Measurements from ENCODE around the gene PAK6.
A peak's percentile ranks its signal among the peaks of the same experiment; 100 is the strongest.

Gene PAK6

DNA sequence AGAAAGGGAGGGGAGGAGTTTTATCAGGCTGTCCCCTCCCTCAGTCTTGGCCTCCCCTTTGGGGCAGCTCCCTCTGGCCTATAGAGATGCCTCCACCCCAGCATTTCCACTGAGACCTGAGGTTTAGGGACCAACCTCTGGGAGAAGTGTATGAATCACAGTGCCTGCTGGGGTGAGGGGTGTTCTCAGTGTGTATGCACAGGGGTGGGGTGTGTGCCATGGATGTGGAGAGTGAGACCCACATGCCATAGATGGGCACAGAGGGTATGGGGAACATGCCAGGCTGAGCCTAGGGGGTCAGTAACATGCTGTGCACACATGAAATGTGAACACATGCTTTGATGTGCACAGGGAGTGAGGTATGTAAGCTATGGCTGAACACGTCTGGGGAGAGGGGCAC is 56.4 kb downstream of the PAK6 start:
- no peak overlapping the region for H4K8ac ChIP-seq (ENCODE audit: low read length)

GRCh38 chr15:40295877-40296560 is 57.2 kb downstream of the PAK6 start:
- Histone ChIP-seq H3K9me3 (ENCODE audit: control insufficient read depth, low read length) (peaks cover 11% of the 10 kb centered on the region), H3K79me1 (replicated peaks; ENCODE audit: low read length, poor library complexity, severe bottlenecking) (no peaks in the 10 kb centered on the region), H2BK120ac (ENCODE audit: low read depth, low read length) (no peak overlapping the region), H3K4ac (ENCODE audit: low read depth in 1 of 2, low read length in 2 of 2) (no peak overlapping the region), H2BK5ac (ENCODE audit: low read depth, low read length, poor library complexity, severe bottlenecking) (no peak overlapping the region), H3K9ac (ENCODE audit: low read length) (no peak overlapping the region), H3K18ac (ENCODE audit: low read depth in 1 of 2, low read length in 2 of 2) (no peak overlapping the region), H2BK15ac (ENCODE audit: low read depth, poor library complexity, severe bottlenecking) (no peak overlapping the region), H3K36me3 (ENCODE audit: control insufficient read depth in 1 of 2, insufficient read depth in 2 of 2, low read depth in 1 of 2, low read length in 2 of 2) (no peaks in the 10 kb centered on the region), H3K23ac (ENCODE audit: low read length in 2 of 2) (no peak overlapping the region), H2AFZ (ENCODE audit: low read depth, low read length) (no peak overlapping the region), H2AK5ac (ENCODE audit: low read length, severe bottlenecking) (no peak overlapping the region), H3K27me3 (ENCODE audit: control insufficient read depth in 1 of 2, insufficient read depth in 1 of 2, low read length in 2 of 2) (peaks cover 59 to 84% of the 10 kb centered on the region in 2 experiments), H4K8ac (ENCODE audit: low read length) (no peak overlapping the region), H4K91ac (ENCODE audit: low read length) (no peak overlapping the region), H2BK12ac (ENCODE audit: low read length in 2 of 2) (no peak overlapping the region), H3K4me3 (ENCODE audit: insufficient read depth in 1 of 2, low read depth in 1 of 2, low read length in 2 of 2) (no peak overlapping the region), H3K4me2 (ENCODE audit: low read length, poor library complexity, severe bottlenecking) (no peak overlapping the region), H3K27ac (ENCODE audit: low read length, poor library complexity, severe bottlenecking) (no peak overlapping the region), H3K4me1 (ENCODE audit: control insufficient read depth, insufficient read depth, low read depth, low read length) (peaks cover 9% of the 10 kb centered on the region), H3K14ac (ENCODE audit: low read length in 2 of 2) (no peak overlapping the region)
- DNase-seq = no peak
- WGBS = 72% methylated on average over 12 of the region's 12 CpGs

More for the DNA sequence above, 56.4 kb downstream of the PAK6 start:
- Histone ChIP-seq H2BK12ac (ENCODE audit: low read length in 2 of 2) (no peak overlapping the region), H2BK5ac (ENCODE audit: low read depth, low read length, poor library complexity, severe bottlenecking) (no peak overlapping the region), H3K79me1 (replicated peaks; ENCODE audit: low read length, poor library complexity, severe bottlenecking) (no peaks in the 10 kb centered on the region), H2AK5ac (ENCODE audit: low read length, severe bottlenecking) (no peak overlapping the region), H2BK15ac (ENCODE audit: low read depth, poor library complexity, severe bottlenecking) (no peak overlapping the region), H3K27me3 (ENCODE audit: control insufficient read depth in 1 of 2, insufficient read depth in 1 of 2, low read length in 2 of 2) (peaks cover 63 to 81% of the 10 kb centered on the region in 2 experiments), H2BK120ac (ENCODE audit: low read depth, low read length) (no peak overlapping the region), H3K14ac (ENCODE audit: low read length in 2 of 2) (no peak overlapping the region), H3K9me3 (ENCODE audit: control insufficient read depth, low read length) (peaks cover 6% of the 10 kb centered on the region), H3K23ac (ENCODE audit: low read length in 2 of 2) (no peak overlapping the region), H2AFZ (ENCODE audit: low read depth, low read length) (no peak overlapping the region), H4K91ac (ENCODE audit: low read length) (no peak overlapping the region), H3K4ac (ENCODE audit: low read depth in 1 of 2, low read length in 2 of 2) (no peak overlapping the region), H3K27ac (ENCODE audit: low read length, poor library complexity, severe bottlenecking) (no peak overlapping the region), H3K9ac (ENCODE audit: low read length) (no peak overlapping the region), H3K4me1 (ENCODE audit: control insufficient read depth, insufficient read depth, low read depth, low read length) (peaks cover 15% of the 10 kb centered on the region), H3K18ac (ENCODE audit: low read depth in 1 of 2, low read length in 2 of 2) (no peak overlapping the region), H3K36me3 (ENCODE audit: control insufficient read depth in 1 of 2, insufficient read depth in 2 of 2, low read depth in 1 of 2, low read length in 2 of 2) (no peaks in the 10 kb centered on the region), H3K4me2 (ENCODE audit: low read length, poor library complexity, severe bottlenecking) (no peak overlapping the region), H3K4me3 (ENCODE audit: insufficient read depth in 1 of 2, low read depth in 1 of 2, low read length in 2 of 2) (no peak overlapping the region)
- 80% methylated on average over 1 of the region's 1 CpG for WGBS
- DNase-seq = no peak

DNA sequence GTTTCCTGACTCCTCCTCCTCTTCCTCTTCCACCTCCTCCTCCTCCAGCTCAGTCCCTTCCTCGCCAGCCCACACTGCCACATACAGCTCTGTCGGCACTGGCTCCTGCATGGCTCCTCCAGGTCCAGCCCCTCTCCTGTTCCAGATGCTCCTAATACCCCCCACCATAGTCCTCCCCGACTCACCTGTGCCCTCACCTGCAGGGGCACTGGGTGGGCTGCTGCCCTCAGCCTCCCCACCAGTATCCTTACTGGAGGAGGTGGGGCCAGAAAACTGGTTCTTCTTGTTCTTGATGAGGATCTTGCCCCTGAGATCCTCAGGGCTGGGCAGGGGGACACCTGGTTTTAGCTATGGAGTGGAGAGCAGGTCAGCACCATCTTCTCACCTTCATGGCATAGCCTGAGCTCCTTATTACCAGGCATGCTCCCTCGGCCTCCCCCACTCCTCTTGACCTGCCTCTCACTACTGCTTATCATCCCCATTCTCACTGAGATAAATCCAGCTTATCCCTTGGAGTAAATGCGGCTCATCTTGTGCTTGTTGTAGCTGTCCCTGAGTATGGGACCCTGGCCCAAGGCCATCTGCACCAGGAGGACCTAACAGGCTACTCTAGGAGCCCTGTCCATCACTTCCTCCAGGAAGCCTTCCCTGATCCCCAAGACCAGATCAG is 57.8 kb downstream of the PAK6 start:
- Histone ChIP-seq H2BK12ac (ENCODE audit: low read length in 2 of 2) (no peak overlapping the region), H2AFZ (ENCODE audit: low read depth, low read length) (no peak overlapping the region), H3K27me3 (ENCODE audit: control insufficient read depth in 1 of 2, insufficient read depth in 1 of 2, low read length in 2 of 2) (peaks cover 59 to 88% of the 10 kb centered on the region in 2 experiments), H3K4me2 (ENCODE audit: low read length, poor library complexity, severe bottlenecking) (no peak overlapping the region), H3K23ac (ENCODE audit: low read length in 2 of 2) (no peak overlapping the region), H2BK15ac (ENCODE audit: low read depth, poor library complexity, severe bottlenecking) (no peak overlapping the region), H3K18ac (ENCODE audit: low read depth in 1 of 2, low read length in 2 of 2) (no peak overlapping the region), H3K9me3 (ENCODE audit: control insufficient read depth, low read length) (peaks cover 11% of the 10 kb centered on the region), H3K36me3 (ENCODE audit: control insufficient read depth in 1 of 2, insufficient read depth in 2 of 2, low read depth in 1 of 2, low read length in 2 of 2) (no peaks in the 10 kb centered on the region), H3K27ac (ENCODE audit: low read length, poor library complexity, severe bottlenecking) (no peak overlapping the region), H2AK5ac (ENCODE audit: low read length, severe bottlenecking) (no peak overlapping the region), H4K8ac (ENCODE audit: low read length) (no peak overlapping the region), H3K4me1 (ENCODE audit: control insufficient read depth, insufficient read depth, low read depth, low read length) (peaks cover 3% of the 10 kb centered on the region), H2BK120ac (ENCODE audit: low read depth, low read length) (no peak overlapping the region), H2BK5ac (ENCODE audit: low read depth, low read length, poor library complexity, severe bottlenecking) (no peak overlapping the region), H3K9ac (ENCODE audit: low read length) (no peak overlapping the region), H4K91ac (ENCODE audit: low read length) (no peak overlapping the region), H3K4me3 (ENCODE audit: insufficient read depth in 1 of 2, low read depth in 1 of 2, low read length in 2 of 2) (no peak overlapping the region), H3K4ac (ENCODE audit: low read depth in 1 of 2, low read length in 2 of 2) (no peak overlapping the region), H3K14ac (ENCODE audit: low read length in 2 of 2) (no peak overlapping the region), H3K79me1 (replicated peaks; ENCODE audit: low read length, poor library complexity, severe bottlenecking) (no peaks in the 10 kb centered on the region)
- no peak for DNase-seq
- 71% methylated on average over 5 of the region's 5 CpGs for WGBS

DNA sequence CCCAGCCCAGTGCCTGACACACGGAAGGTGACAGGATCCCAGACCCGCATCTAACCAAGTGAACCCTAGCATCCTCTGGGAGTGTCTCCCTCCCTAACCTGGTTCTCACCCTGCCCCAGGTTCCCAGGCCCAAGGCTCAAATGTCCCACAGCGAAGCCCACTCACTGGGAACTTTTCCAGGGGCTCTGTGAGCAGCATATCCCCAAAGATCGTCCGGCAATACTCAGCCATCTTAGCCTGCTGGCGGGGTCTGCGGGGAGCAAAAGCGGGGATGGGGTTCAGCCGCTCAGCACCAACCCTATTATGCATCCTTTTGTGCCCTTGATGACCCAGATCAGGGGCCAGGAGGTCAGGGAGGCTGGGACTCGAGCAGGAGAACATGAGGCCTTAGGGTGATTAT is 58.5 kb downstream of the PAK6 start:
- Histone ChIP-seq H3K9ac (ENCODE audit: low read length) (no peak overlapping the region), H3K14ac (ENCODE audit: low read length in 2 of 2) (no peak overlapping the region), H3K79me1 (replicated peaks; ENCODE audit: low read length, poor library complexity, severe bottlenecking) (no peaks in the 10 kb centered on the region), H3K27me3 (ENCODE audit: control insufficient read depth in 1 of 2, insufficient read depth in 1 of 2, low read length in 2 of 2) (peaks cover 59 to 87% of the 10 kb centered on the region in 2 experiments), H3K4me2 (ENCODE audit: low read length, poor library complexity, severe bottlenecking) (no peak overlapping the region), H2BK12ac (ENCODE audit: low read length in 2 of 2) (no peak overlapping the region), H3K23ac (ENCODE audit: low read length in 2 of 2) (no peak overlapping the region), H3K4ac (ENCODE audit: low read depth in 1 of 2, low read length in 2 of 2) (no peak overlapping the region), H3K9me3 (ENCODE audit: control insufficient read depth, low read length) (peaks cover 11% of the 10 kb centered on the region), H2BK120ac (ENCODE audit: low read depth, low read length) (no peak overlapping the region), H3K18ac (ENCODE audit: low read depth in 1 of 2, low read length in 2 of 2) (no peak overlapping the region), H3K4me1 (ENCODE audit: control insufficient read depth, insufficient read depth, low read depth, low read length) (peaks cover 2% of the 10 kb centered on the region), H4K8ac (ENCODE audit: low read length) (no peak overlapping the region), H3K36me3 (ENCODE audit: control insufficient read depth in 1 of 2, insufficient read depth in 2 of 2, low read depth in 1 of 2, low read length in 2 of 2) (no peaks in the 10 kb centered on the region), H3K4me3 (ENCODE audit: insufficient read depth in 1 of 2, low read depth in 1 of 2, low read length in 2 of 2) (no peak overlapping the region), H2AFZ (ENCODE audit: low read depth, low read length) (no peak overlapping the region), H4K91ac (ENCODE audit: low read length) (peak overlapping the region; percentile 63), H2AK5ac (ENCODE audit: low read length, severe bottlenecking) (no peak overlapping the region), H3K27ac (ENCODE audit: low read length, poor library complexity, severe bottlenecking) (no peak overlapping the region), H2BK5ac (ENCODE audit: low read depth, low read length, poor library complexity, severe bottlenecking) (no peak overlapping the region), H2BK15ac (ENCODE audit: low read depth, poor library complexity, severe bottlenecking) (no peak overlapping the region)
- DNase-seq = no peak
- 95% methylated on average over 10 of the region's 10 CpGs for WGBS

Measured in mesenchymal stem cell (in vitro differentiated cells and primary cell).